Colonic mucosa (tissue), 4 donors: ENCODE data around the gene TBC1D17. TPM values are rescaled to one million over a fixed set of nuclear protein-coding genes. Genes with fewer than 3 reads are reported as not detected.

Experiments
- DNase-seq: peaks from one replicate; pipeline ENCODE4 v3.0.0-alpha.2; 2020
- H3K27ac ChIP-seq: fragments of 200-600 bp; one replicate; pipeline ENCODE4 v1.8.0; 2021
- H3K27me3 ChIP-seq: fragments of 200-600 bp; one replicate; pipeline ENCODE4 v1.8.0; 2021
- H3K36me3 ChIP-seq: fragments of 200-600 bp; one replicate; pipeline ENCODE4 v1.8.0; 2021
- H3K4me1 ChIP-seq: fragments of 200-600 bp; one replicate; pipeline ENCODE4 v1.8.0; 2021; ENCODE audit warnings: mild to moderate bottlenecking
- H3K4me3 ChIP-seq: fragments of 200-600 bp; one replicate; pipeline ENCODE4 v1.8.0; 2021
- H3K9ac ChIP-seq, 2 donors: one replicate each; pipeline ENCODE4 v1.7.0; 2013; ENCODE audit warnings: control low read depth in 2 of 2, low read depth in 2 of 2, low read length in 2 of 2
- H3K9me3 ChIP-seq: fragments of 200-600 bp; one replicate; pipeline ENCODE4 v1.8.0; 2021
- intact Hi-C: fragments of 100-400 bp; cut with DNase I; formaldehyde crosslinking; loops from one replicate; pipeline ENCODE4 v1.14.1; 2022
- total RNA-seq, 2 donors: library from RNA; stranded (reverse); fragmentation: NEBNext Ultra II Directional in 1 of 2; extraction: Animal tissue kit (Norgen Biotek cat#: 25700) in 1 of 2; gene quantifications; one replicate each; pipeline ENCODE4 v1.2.1, GENCODE V29; 2021
- TF ChIP-seq, protein P1 (sequence below): fragments of 200-600 bp; IDR thresholded peaks from one replicate; pipeline ENCODE4 v1.8.0; 2022; ENCODE audit warnings: antibody characterized with exemption, mild to moderate bottlenecking
- donor health status: healthy.
- donor health status: DM: no; HTN: no; CAD: no.
- donor health status: DM: no; HTN: no; CAD: no.

The TBC1D17 gene
- total RNA-seq, 2 donors from 2014 or later, result 29.4 to 33.7 TPM

DNA sequence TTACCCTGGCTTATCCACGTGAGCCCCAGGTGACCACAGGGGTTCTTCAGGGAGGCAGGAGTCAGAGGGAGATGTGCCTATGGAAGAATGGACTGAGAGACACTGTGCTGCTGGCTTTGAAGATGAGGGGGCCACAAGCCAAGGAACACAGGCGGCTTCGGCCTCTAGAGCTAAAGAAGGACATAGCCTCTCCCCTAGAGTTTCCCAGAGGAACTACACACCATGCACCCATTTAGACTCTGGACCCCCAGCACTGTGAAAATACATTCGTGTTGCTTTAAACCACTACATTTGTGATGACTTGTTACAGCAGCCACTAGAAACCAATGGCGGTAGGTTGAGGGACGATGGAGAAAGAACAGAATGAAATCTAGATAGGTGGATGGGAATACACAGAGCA is 37.8 kb downstream of the TBC1D17 start:
- no peak for DNase-seq
- Histone ChIP-seq H3K27ac (no peak overlapping the region), H3K9ac (no peak overlapping the region), H3K4me1 (no peaks in the 10 kb centered on the region), H3K9me3 (no peaks in the 10 kb centered on the region), H3K4me3 (no peak overlapping the region), H3K36me3 (no peaks in the 10 kb centered on the region), H3K27me3 (no peaks in the 10 kb centered on the region)
- TF ChIP-seq, protein P1, sequence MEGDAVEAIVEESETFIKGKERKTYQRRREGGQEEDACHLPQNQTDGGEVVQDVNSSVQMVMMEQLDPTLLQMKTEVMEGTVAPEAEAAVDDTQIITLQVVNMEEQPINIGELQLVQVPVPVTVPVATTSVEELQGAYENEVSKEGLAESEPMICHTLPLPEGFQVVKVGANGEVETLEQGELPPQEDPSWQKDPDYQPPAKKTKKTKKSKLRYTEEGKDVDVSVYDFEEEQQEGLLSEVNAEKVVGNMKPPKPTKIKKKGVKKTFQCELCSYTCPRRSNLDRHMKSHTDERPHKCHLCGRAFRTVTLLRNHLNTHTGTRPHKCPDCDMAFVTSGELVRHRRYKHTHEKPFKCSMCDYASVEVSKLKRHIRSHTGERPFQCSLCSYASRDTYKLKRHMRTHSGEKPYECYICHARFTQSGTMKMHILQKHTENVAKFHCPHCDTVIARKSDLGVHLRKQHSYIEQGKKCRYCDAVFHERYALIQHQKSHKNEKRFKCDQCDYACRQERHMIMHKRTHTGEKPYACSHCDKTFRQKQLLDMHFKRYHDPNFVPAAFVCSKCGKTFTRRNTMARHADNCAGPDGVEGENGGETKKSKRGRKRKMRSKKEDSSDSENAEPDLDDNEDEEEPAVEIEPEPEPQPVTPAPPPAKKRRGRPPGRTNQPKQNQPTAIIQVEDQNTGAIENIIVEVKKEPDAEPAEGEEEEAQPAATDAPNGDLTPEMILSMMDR, result no peak
- intact Hi-C loops, result no loop called here

DNA sequence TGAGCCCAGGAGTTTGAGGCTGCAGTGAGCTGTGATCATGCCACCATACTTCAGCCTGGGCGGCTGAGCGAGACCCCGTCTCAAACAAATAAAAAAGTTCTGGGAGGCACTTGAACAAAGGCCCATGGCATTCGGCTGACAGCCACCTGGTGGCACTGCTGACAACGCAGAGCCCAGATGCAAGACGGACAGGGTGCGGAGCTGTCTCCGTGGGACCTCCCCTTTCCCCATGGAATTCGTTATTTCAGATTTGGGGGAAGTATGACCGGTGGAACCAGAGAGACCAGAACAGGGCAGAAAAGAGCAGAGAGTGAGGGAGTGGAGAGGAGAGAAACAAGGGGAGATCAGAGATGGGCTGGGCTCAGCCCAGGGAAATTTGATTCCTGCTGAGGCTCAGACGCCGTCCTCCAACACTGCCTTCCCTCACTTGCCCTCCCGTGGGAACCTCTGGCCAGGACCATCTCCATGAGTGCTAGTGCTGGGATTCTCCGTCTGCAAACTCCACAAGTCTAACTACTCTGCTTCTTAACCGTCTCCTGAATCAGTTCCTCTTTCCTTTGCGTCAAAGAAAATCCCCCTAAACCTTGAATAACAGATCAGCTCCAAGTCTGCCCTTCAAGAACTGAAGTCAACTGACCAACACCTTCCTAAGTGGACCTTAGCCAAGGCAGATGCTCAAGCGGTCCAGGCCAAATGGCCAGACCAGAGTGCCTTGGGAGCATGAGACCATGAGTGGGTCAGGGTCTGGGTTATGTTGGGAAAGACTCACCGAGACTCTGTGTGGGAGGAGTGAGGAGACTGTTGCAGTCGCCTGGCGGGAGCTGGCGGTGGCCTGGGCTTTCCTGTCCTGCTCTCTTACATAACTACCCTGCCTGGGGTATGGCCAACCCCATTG is 39.6 kb downstream of the TBC1D17 start:
- no peak for DNase-seq
- intact Hi-C loops, result no loop called here
- Histone ChIP-seq H3K9ac (no peak overlapping the region), H3K27ac (no peak overlapping the region), H3K27me3 (no peaks in the 10 kb centered on the region), H3K9me3 (no peaks in the 10 kb centered on the region), H3K36me3 (no peaks in the 10 kb centered on the region), H3K4me1 (no peaks in the 10 kb centered on the region), H3K4me3 (no peak overlapping the region)
- TF ChIP-seq, protein P1, result no peak

DNA sequence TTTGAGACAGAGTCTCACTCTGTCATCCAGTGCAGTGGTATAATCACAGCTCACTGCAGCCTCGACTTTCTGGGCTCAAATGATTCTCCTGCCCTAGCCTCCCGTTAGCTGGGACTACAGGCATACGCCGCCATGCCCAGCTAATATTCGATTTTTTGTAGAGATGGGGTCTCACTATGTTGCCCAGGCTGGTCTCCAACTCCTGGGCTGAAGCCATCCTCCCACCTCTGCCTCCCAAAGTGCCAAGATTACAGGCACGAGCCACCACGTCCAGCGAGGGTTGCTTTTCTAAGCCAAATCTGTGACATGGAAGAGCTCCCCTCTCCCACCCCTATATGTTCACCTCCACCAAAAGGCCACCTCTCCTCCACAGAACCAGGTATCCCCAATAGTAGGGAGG is 40.6 kb downstream of the TBC1D17 start:
- H3K27ac ChIP-seq, result no peak overlapping the region
- intact Hi-C loops, result no loop called here
- no peak for DNase-seq
- no peaks in the 10 kb centered on the region for H3K36me3 ChIP-seq
- H3K9ac ChIP-seq, result no peak overlapping the region
- TF ChIP-seq, protein P1, result no peak
- H3K27me3 ChIP-seq, result no peaks in the 10 kb centered on the region
- H3K9me3 ChIP-seq, result no peaks in the 10 kb centered on the region
- H3K4me3 ChIP-seq, result no peak overlapping the region
- no peaks in the 10 kb centered on the region for H3K4me1 ChIP-seq

DNA sequence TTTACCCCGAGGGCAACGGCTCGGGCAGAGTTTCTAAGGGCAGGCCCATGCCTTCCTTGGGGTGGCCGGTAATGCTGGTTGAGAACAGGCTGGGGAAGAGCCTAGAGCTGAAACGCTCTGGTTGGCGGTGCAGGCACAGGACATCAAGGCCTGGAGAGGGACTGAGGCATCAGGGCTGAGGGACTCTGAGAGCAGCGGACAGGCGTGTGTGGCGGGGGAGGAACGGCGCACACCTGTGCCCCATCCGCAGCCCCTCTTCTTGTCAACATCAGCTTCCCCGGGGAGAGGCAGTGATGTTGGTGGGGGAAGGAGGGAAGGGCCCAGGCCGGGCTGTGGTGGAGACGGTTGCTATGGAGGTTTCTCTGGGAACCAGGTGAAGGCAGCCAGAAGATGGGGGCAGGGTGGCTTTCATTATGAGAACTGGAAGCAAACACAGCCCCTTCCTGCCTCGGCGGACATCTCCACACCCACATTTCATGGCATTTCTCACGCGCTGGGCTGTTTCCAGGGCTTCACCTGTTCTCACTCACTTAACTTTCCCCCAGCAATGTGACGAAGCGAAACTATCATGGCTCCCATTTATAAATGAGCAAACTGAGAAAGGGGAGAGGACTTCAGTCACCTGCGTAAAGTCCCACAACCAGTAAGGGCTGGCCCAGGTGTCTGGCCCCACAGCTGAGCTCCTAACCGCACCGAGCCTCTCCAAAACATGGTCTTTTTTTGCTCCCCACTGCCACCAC is 43.3 kb downstream of the TBC1D17 start:
- DNase-seq, result no peak
- H3K27ac ChIP-seq, result no peak overlapping the region
- intact Hi-C loops, result no loop called here
- no peak overlapping the region for H3K4me3 ChIP-seq
- H3K4me1 ChIP-seq, result no peaks in the 10 kb centered on the region
- no peaks in the 10 kb centered on the region for H3K9me3 ChIP-seq
- H3K36me3 ChIP-seq, result peaks cover 8% of the 10 kb centered on the region
- TF ChIP-seq, protein P1, result no peak
- no peak overlapping the region for H3K9ac ChIP-seq
- no peaks in the 10 kb centered on the region for H3K27me3 ChIP-seq

DNA sequence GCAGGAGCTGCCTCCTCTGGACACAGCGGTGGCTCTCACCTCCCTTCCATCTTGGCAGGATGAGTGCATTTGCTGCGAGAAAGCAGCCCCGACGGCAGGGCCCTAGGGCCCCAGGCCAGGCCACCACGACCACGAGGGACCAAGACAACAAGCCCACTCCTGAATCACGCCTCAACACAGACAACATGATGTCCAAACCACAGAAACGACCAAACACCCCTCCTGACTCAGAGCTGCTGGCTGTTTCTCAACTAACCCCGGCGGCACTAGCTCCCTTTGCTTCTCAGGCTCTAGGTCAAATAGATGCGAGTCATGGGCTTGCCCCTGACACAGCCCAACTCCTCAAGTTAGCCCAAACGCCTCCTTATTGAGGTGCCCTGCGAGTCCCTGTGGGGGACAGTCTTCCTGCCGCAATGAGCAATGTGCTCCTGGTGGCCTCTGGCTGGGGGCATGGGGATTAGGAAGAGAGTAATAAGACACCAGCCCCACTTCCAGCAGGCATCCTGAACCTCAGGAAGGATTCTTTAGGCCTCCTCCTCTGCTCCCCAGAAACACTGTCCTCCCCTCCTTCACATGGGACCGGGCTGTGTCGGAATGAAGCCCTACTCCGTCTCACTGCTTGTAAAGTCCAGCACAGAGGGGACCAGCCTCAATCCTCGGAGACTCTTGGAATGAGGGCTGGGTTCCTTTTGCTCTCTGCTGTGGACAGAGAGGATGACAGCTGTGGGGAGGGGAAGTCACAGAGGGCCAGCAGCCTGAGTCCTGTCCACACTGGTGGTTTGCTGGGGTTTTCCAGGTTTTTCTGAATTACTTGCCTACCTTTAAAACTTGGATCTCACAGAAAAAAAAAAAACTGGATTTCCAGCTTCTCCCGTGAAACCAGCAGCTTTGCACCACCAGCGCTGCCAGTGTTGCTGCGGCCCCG is 44.6 kb downstream of the TBC1D17 start:
- Histone ChIP-seq H3K36me3 (peaks cover 8% of the 10 kb centered on the region), H3K9ac (no peak overlapping the region), H3K9me3 (no peaks in the 10 kb centered on the region), H3K27me3 (no peaks in the 10 kb centered on the region), H3K4me3 (no peak overlapping the region), H3K4me1 (no peaks in the 10 kb centered on the region), H3K27ac (no peak overlapping the region)
- no peak for DNase-seq
- intact Hi-C loops, result no loop called here
- TF ChIP-seq, protein P1, result no peak
